Measurements from ENCODE around the gene HS3ST5.
A peak's percentile ranks its signal among the peaks of the same experiment; 100 is the strongest.

Gene HS3ST5

GRCh38 chr6:114009192-114009591 is 333.6 kb downstream of the HS3ST5 start:
- H3K27ac ChIP-seq (ENCODE audit: low read length): no peak overlapping the region
- H3K79me2 ChIP-seq (ENCODE audit: low read length): no peaks in the 10 kb centered on the region
- DNase-seq: no peak
- H3K36me3 ChIP-seq (replicated peaks; ENCODE audit: insufficient read depth, low read length): no peaks in the 10 kb centered on the region
- H2AFZ ChIP-seq (ENCODE audit: low read length): no peak overlapping the region
- H3K9ac ChIP-seq (ENCODE audit: low read length): no peak overlapping the region
- H3K4me3 ChIP-seq (ENCODE audit: low read length): no peak overlapping the region
- H3K27me3 ChIP-seq (replicated peaks; ENCODE audit: insufficient read depth, low read length): no peaks in the 10 kb centered on the region; the same call in 1 of the 2 replicates
- no peaks in the 10 kb centered on the region for H3F3A ChIP-seq (ENCODE audit: insufficient read depth, low read length)
- H4K20me1 ChIP-seq (ENCODE audit: insufficient read depth, low read length): no peaks in the 10 kb centered on the region
- H3K9me3 ChIP-seq (replicated peaks; ENCODE audit: insufficient read depth, low read length): no peaks in the 10 kb centered on the region
- peaks cover 11% of the 10 kb centered on the region for H3K4me1 ChIP-seq (ENCODE audit: low read length)
- no peaks in the 10 kb centered on the region for H3K9me2 ChIP-seq (replicated peaks; ENCODE audit: insufficient read depth, low read length)
- TF ChIP-seq EZH2phosphoT487 (IDR thresholded peaks at IDR 0.05; ENCODE audit: low read length) (no peak), EZH2 (optimal IDR thresholded peaks at IDR 0.05; ENCODE audit: low read depth, low read length) (no peak), CTCF (IDR thresholded peaks at IDR 0.05; ENCODE audit: low read length) (no peak)
- no peak overlapping the region for H3K4me2 ChIP-seq (ENCODE audit: low read depth, low read length)

GRCh38 chr6:114008331-114008730 is 334.5 kb downstream of the HS3ST5 start:
- Histone ChIP-seq H3K9me2 (replicated peaks; ENCODE audit: insufficient read depth, low read length) (no peaks in the 10 kb centered on the region), H2AFZ (ENCODE audit: low read length) (no peak overlapping the region), H3K36me3 (replicated peaks; ENCODE audit: insufficient read depth, low read length) (no peaks in the 10 kb centered on the region), H3K4me3 (ENCODE audit: low read length) (no peak overlapping the region), H4K20me1 (ENCODE audit: insufficient read depth, low read length) (no peaks in the 10 kb centered on the region), H3F3A (ENCODE audit: insufficient read depth, low read length) (no peaks in the 10 kb centered on the region), H3K9ac (ENCODE audit: low read length) (no peak overlapping the region), H3K4me2 (ENCODE audit: low read depth, low read length) (no peak overlapping the region), H3K79me2 (ENCODE audit: low read length) (no peaks in the 10 kb centered on the region), H3K4me1 (ENCODE audit: low read length) (peaks cover 11% of the 10 kb centered on the region), H3K27ac (ENCODE audit: low read length) (no peak overlapping the region), H3K27me3 (replicated peaks; ENCODE audit: insufficient read depth, low read length) (no peaks in the 10 kb centered on the region; the same call in 1 of the 2 replicates), H3K9me3 (replicated peaks; ENCODE audit: insufficient read depth, low read length) (no peaks in the 10 kb centered on the region)
- TF ChIP-seq EZH2 (optimal IDR thresholded peaks at IDR 0.05; ENCODE audit: low read depth, low read length): no peak
- TF ChIP-seq EZH2phosphoT487 (IDR thresholded peaks at IDR 0.05; ENCODE audit: low read length): no peak
- TF ChIP-seq CTCF (IDR thresholded peaks at IDR 0.05; ENCODE audit: low read length): no peak
- no peak for DNase-seq

GRCh38 chr6:114007516-114007915 is 335.3 kb downstream of the HS3ST5 start:
- TF ChIP-seq CTCF (IDR thresholded peaks at IDR 0.05; ENCODE audit: low read length) (no peak), EZH2phosphoT487 (IDR thresholded peaks at IDR 0.05; ENCODE audit: low read length) (no peak), EZH2 (optimal IDR thresholded peaks at IDR 0.05; ENCODE audit: low read depth, low read length) (no peak)
- Histone ChIP-seq H3F3A (ENCODE audit: insufficient read depth, low read length) (no peaks in the 10 kb centered on the region), H3K27me3 (replicated peaks; ENCODE audit: insufficient read depth, low read length) (no peaks in the 10 kb centered on the region; the same call in 1 of the 2 replicates), H3K27ac (ENCODE audit: low read length) (no peak overlapping the region), H3K79me2 (ENCODE audit: low read length) (no peaks in the 10 kb centered on the region), H3K9me2 (replicated peaks; ENCODE audit: insufficient read depth, low read length) (no peaks in the 10 kb centered on the region), H3K4me1 (ENCODE audit: low read length) (peaks cover 11% of the 10 kb centered on the region), H2AFZ (ENCODE audit: low read length) (no peak overlapping the region), H3K9me3 (replicated peaks; ENCODE audit: insufficient read depth, low read length) (no peaks in the 10 kb centered on the region), H3K4me3 (ENCODE audit: low read length) (no peak overlapping the region), H3K4me2 (ENCODE audit: low read depth, low read length) (peak overlapping the region; percentile 38; the same call in 1 of the 2 replicates), H3K36me3 (replicated peaks; ENCODE audit: insufficient read depth, low read length) (no peaks in the 10 kb centered on the region), H4K20me1 (ENCODE audit: insufficient read depth, low read length) (no peaks in the 10 kb centered on the region), H3K9ac (ENCODE audit: low read length) (no peak overlapping the region)
- peak; percentile 93 for DNase-seq

Measured in MM.1S (cell line).